AG09319 (cell line): ENCODE data around the gene GUCA2A.

Source experiments
- DNase-seq: peaks from one replicate; pipeline ENCODE4 v3.0.0-alpha.2; 2010; ENCODE audit warnings: low read depth; ENCODE audit errors: extremely low read depth
- CTCF ChIP-seq: IDR thresholded peaks from 2 replicates; pipeline ENCODE4 v1.5.1; 2011; ENCODE audit warnings: low read depth, mild to moderate bottlenecking, inconsistent platforms, low read length, moderate library complexity

Gene GUCA2A

GRCh38 chr1:42152907-42153600, 11.5 kb downstream of the GUCA2A start, which contains the start of gene GUCA2B:
Gene GUCA2B, plus strand, starts transcription at chr1:42153410. Its CDS starts 41 bp downstream, at chr1:42153451.
- DNase-seq: no peak
- TF ChIP-seq CTCF: no peak

DNA sequence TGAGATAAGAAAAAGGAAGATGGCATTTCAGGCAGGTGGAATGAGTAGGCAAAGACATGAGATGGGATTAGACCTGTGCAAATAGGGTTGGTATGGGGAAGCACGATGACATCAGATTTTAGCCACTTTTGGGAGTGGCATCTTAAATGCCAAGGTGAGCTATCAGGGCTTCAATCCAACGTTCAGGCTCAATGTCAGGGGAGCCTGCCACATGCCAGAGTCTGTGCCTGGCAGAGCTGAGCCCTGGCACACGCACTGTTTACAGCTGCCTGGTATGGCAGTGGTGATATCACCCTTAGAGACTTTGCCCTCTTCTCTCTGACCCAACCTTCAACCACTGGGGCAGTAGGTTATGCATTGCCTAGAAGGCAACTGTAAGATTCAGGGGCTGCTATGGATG, 12.4 kb downstream of the GUCA2A start:
- no peak for DNase-seq
- TF ChIP-seq CTCF: no peak

GRCh38 chr1:42150651-42151050, 13.9 kb downstream of the GUCA2A start:
- TF ChIP-seq CTCF: no peak
- DNase-seq: no peak

DNA sequence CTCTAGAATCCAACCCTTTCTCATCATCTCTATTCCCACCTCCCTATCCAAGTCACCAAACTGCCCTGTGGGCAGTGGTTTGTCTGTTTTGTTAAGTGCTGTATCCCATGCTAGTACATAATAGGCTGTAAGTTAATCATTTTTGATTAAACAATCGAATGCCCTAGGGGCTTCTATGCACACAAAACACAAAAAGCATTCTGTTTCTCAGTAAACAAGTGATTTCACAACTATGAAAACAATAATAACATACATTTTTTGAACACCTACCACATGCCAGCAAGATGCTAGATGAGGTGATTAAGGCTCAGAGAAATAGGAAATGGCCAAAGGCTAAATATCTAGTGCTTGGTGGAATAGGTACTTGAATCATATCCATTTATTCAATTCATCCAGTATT, 16.4 kb downstream of the GUCA2A start:
- DNase-seq: no peak
- no peak for TF ChIP-seq CTCF

DNA sequence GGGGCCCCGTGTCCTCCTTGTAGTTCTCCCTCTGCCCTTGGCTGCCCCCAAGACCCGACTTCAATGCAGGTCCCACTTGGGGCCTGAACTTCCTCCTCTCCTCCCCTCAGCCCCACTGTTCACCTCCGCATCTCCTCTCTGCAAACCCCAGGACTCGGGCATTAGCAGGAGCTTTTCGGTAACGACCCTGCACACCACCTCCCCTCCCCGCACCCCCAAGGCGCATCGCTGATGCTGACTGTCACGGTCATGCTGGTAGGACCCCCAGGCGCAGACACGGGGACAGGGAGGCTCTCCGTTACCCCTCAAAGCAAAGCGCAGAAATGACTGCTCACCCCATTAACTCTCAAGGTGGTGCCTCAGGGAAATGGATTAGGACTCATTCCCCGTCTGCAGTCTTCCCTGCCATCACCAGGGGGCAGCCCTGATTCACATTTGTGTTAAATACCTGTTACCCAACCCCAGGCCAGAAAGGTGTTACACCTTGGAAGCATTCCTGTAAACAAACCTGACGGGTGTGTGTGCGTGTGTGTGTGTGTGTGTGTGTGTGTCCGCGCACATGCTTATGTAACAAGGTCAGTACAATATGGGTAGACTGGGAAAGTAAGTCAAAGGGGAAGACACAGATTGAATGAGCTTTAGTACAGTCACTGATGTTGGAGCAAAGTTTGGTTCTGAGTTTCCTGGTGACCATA, 17.8 kb downstream of the GUCA2A start:
- no peak for DNase-seq
- TF ChIP-seq CTCF: peak; percentile 91

GRCh38 chr1:42145764-42146625, 18.6 kb downstream of the GUCA2A start:
- no peak for DNase-seq
- TF ChIP-seq CTCF: no peak

DNA sequence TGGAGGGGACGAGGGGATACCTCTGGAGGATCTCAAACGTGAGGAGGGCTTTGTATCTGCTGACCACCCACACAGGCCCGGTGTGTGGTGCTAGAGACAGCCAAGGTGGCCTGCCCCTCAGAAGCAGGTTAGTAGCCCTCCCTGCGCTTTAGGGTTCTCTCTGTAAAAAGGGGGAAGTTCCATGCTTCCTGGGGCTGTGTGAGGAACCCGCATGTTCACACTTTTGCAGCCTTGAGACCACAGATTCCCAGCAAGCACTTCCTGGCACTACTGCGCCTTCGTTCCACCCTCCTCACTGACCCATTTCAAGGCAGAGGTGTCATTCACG, 19.2 kb downstream of the GUCA2A start:
- TF ChIP-seq CTCF: no peak
- no peak for DNase-seq
